SK-N-SH (cell line): ENCODE data around the gene ANKRD11.

Source experiments
- EP300 ChIP-seq, 2 experiments: IDR thresholded peaks; 2 replicates each; pipeline versions ENCODE4 v1.4.0 to v1.6.1; 2012; ENCODE audit warnings: borderline replicate concordance in 1 of 2, low read depth in 1 of 2, low read length in 1 of 2
- GABPA ChIP-seq: IDR thresholded peaks from 2 replicates; pipeline ENCODE4 v1.4.0; 2012; ENCODE audit warnings: low read depth, mild to moderate bottlenecking
- POLR2AphosphoS5 ChIP-seq: IDR thresholded peaks from 2 replicates; pipeline ENCODE4 v1.6.1; 2012; ENCODE audit warnings: low read depth, low read length
- SMC3 ChIP-seq: IDR thresholded peaks from 2 replicates; pipeline ENCODE4 v1.6.1; 2012; ENCODE audit warnings: low read depth, low read length, improper control_type of control experiment
- TF ChIP-seq, protein P1 (sequence below): fragments of 200-600 bp; sonication (generic); IDR thresholded peaks from 2 replicates; pipeline ENCODE4 v1.6.1; 2017; ENCODE audit warnings: antibody characterized with exemption, mild to moderate bottlenecking, moderate library complexity
- TF ChIP-seq, protein P2 (sequence below): fragments of 150-350 bp; IDR thresholded peaks from 2 replicates; pipeline ENCODE4 v1.6.1; 2016; ENCODE audit warnings: mild to moderate bottlenecking, low read depth, low read length
- TF ChIP-seq, protein P3 (sequence below): IDR thresholded peaks from 2 replicates; pipeline ENCODE4 v1.4.0; 2012; ENCODE audit warnings: low read depth

DNA sequence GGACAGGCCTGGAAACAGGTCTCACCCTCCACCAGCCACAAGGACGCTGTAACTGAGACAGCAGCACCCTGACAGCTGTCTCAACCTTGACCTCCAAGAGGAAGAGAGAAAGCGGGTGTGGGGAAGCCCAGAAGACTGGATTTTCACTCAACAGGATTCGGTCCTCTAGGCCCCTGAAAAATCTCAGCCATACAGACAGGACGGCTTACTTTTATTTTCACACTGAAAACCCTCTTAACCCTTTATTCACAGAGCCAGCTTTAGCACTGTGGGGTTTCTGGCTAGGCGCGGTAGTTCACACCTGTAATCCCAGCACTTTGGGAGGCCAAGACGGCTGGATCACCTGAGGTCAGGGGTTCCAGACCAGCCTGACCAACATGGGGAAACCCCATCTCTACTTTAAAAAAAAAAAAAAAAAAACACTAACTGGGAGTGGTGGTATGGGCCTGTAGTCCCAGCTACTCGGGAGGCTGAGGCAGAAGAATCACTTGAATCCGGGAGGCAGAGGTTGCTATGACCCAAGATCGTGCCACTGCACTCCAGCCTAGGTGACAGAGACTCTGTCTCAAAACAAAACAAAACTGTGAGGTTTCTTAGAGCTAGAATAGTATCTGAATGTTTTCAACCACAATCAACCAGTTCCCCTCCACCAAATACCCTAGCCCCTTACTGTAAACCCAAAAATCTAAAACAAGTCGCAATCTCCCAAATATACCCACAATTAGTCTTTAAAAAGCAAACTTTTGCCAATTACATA, 5.3 kb downstream of the ANKRD11 start:
- TF ChIP-seq, protein P1, sequence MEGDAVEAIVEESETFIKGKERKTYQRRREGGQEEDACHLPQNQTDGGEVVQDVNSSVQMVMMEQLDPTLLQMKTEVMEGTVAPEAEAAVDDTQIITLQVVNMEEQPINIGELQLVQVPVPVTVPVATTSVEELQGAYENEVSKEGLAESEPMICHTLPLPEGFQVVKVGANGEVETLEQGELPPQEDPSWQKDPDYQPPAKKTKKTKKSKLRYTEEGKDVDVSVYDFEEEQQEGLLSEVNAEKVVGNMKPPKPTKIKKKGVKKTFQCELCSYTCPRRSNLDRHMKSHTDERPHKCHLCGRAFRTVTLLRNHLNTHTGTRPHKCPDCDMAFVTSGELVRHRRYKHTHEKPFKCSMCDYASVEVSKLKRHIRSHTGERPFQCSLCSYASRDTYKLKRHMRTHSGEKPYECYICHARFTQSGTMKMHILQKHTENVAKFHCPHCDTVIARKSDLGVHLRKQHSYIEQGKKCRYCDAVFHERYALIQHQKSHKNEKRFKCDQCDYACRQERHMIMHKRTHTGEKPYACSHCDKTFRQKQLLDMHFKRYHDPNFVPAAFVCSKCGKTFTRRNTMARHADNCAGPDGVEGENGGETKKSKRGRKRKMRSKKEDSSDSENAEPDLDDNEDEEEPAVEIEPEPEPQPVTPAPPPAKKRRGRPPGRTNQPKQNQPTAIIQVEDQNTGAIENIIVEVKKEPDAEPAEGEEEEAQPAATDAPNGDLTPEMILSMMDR = no peak
- TF ChIP-seq POLR2AphosphoS5 (no peak), GABPA (no peak), SMC3 (no peak), EP300 (IDR thresholded peaks at IDR 0.05; ENCODE audit: borderline replicate concordance in 1 of 2, low read depth in 1 of 2, low read length in 1 of 2) (no peak)
- TF ChIP-seq, protein P2, sequence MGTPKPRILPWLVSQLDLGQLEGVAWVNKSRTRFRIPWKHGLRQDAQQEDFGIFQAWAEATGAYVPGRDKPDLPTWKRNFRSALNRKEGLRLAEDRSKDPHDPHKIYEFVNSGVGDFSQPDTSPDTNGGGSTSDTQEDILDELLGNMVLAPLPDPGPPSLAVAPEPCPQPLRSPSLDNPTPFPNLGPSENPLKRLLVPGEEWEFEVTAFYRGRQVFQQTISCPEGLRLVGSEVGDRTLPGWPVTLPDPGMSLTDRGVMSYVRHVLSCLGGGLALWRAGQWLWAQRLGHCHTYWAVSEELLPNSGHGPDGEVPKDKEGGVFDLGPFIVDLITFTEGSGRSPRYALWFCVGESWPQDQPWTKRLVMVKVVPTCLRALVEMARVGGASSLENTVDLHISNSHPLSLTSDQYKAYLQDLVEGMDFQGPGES = no peak
- TF ChIP-seq, protein P3, sequence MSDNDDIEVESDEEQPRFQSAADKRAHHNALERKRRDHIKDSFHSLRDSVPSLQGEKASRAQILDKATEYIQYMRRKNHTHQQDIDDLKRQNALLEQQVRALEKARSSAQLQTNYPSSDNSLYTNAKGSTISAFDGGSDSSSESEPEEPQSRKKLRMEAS = no peak
